Activated CD4-positive, CD25-positive, alpha-beta regulatory T cell treated with anti-CD3 and anti-CD28 coated beads, Interleukin-2, amount 50 U/mL, for 72 hours (primary cell): ENCODE measurements around the gene SEMA3G.

Experiments used
- DNase-seq: peaks from one replicate; pipeline ENCODE4 v3.0.0; 2021

The SEMA3G gene

DNA sequence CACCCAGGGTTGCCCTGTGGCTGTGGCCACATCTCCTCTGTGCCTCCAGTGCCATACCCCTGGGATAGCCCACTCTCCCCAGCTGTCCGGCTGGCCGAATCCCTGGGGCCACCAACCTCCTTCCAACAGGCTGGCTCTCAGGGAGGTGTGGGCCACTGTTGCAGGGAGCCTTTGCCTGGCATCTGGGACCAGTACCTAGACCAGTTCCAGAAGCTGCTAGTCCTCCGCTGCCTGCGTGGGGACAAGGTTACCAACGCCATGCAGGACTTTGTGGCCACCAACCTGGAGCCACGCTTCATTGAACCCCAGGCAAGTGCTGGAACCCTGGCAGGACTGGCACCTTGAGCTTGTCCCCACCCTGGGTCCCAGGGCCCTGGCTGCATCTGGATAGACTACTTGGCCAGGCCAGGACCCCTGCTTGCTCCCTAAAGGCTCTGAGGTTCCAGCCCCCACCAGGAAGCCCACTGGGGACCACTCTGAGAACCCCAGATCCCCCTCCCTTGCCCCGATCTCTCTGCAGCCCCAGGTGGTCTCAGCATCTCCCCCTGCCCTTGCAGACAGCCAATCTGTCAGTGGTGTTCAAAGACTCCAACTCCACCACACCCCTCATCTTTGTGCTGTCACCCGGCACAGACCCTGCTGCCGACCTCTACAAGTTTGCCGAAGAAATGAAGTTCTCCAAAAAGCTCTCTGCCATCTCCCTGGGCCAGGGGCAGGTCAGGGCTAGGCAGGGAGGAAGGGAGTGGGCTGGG is 50.0 kb downstream of the SEMA3G start:
- DNase-seq = no peak

DNA sequence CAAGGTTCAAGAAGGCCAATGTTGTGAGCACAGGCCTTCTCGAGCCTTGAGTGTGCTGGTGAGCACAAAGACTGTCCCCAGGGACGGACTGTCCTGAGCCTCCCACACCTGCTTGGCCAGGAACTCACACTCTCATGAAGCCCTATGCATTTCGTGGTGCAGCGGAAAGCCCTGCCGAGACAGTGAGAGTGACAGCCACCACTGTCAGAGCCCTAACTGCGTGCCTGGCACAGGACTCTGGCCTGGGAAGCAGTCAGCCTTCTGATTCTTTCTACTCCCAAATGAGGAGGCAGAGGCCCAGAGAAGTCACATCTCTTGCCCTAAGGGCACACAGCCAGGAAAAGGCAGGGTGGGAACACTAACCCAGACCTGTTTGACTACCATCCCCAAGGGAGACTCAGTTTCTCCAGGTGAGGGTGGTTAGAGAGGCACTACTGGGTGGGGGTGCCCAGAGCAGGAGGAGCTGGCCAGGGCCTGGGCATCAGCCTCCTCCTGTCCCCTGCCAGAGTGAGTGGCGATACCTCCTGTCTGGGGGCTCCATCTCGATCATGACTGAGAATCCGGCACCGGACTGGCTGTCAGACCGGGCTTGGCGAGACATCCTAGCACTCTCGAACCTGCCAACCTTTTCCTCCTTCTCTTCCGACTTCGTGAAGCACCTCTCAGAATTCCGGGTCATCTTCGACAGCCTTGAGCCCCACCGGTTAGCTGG is 50.8 kb downstream of the SEMA3G start:
- DNase-seq = no peak

- no peak for DNase-seq
Observed at GRCh38 chr3:52393131-52393807, 51.6 kb downstream of the SEMA3G start.

GRCh38 chr3:52392216-52392930 is 52.5 kb downstream of the SEMA3G start:
- no peak for DNase-seq

GRCh38 chr3:52391096-52391495 is 53.8 kb downstream of the SEMA3G start:
- no peak for DNase-seq

DNA sequence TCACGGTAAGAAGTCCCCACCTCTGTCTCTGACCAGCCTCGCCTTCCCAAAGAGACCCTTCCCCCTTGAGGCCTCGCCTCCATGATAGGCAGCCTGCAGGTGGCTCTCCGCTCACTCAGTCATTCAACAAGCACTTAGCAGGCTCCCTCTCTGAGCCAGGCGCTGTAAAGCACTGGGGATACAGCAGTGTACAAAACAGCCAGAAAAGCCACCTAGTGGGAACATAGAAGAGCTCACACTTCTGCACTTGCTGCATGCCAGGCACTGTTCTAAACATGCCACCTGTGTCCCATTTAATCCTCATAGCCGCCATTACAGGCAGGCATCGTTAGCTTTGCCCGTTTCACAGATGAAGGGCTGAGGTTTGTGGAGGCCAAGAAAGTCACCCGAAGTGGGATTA is 56.0 kb downstream of the SEMA3G start:
- DNase-seq = no peak

GRCh38 chr3:52388348-52388821 is 56.5 kb downstream of the SEMA3G start:
- no peak for DNase-seq

- no peak for DNase-seq
Observed at GRCh38 chr3:52387481-52387880, 57.4 kb downstream of the SEMA3G start.

- no peak for DNase-seq
Observed at GRCh38 chr3:52385157-52385556, 59.7 kb downstream of the SEMA3G start.

DNA sequence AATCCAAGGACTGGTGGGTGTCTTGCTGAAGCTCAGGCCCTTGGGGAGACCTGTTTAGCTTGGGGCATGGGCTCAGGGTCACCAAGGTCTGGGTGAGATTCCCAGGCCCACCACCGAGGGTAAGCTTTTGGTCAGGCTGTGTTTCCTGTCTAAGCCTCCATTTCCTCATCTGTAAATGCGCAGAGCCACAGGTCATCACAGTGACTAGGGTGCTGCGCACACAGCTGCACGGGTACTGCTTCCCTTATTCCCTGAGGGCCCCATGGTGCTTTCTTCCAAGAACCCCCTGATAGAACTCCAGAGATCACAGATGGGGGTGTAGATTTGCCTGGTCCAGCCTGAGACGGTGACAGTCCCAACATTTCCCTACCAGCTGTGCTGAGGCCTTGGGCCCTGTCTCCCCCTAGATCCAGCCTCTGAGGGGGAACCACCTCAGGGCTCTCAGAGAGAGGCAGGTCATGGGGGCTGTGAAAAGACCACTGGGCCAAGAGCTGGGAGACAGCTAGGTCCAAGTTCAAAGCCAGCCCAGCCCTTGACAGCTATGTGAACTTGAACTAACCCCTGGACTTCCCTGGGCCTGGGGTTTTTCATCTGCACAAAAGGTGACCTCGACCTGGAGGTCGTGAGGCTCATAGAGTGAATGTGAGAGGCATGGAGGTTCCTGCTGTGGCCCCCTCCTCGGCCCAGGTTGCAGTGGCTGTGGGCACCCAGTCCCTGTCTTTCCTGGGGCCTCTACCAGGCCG is 60.7 kb downstream of the SEMA3G start:
- no peak for DNase-seq

DNA sequence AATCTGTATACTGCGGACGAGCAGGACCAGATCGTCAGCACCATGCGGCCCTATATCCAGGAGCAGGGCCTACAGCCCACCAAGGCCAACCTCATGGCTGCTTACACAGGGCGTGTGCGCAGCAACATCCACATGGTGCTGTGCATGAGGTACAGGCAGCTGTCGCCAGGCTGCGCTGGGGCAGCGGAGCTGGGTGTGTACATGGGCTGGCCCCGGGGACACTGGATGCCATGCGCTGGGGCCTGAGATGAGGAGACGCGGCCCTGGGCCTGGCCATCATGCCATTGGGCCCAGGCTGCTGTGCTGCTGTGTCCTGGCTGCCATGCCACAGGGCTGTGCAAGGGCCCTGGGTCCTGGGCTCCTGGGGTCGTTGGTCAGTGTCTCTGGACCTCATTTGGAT is 61.5 kb downstream of the SEMA3G start:
- DNase-seq = no peak
